ENCODE measurements around the gene TAS1R1. TPM values are rescaled to one million over a fixed set of nuclear protein-coding genes. Genes with fewer than 3 reads are reported as not detected.

Gene TAS1R1
- total RNA-seq, 4 donors from 2014 or later, result not detected

DNA sequence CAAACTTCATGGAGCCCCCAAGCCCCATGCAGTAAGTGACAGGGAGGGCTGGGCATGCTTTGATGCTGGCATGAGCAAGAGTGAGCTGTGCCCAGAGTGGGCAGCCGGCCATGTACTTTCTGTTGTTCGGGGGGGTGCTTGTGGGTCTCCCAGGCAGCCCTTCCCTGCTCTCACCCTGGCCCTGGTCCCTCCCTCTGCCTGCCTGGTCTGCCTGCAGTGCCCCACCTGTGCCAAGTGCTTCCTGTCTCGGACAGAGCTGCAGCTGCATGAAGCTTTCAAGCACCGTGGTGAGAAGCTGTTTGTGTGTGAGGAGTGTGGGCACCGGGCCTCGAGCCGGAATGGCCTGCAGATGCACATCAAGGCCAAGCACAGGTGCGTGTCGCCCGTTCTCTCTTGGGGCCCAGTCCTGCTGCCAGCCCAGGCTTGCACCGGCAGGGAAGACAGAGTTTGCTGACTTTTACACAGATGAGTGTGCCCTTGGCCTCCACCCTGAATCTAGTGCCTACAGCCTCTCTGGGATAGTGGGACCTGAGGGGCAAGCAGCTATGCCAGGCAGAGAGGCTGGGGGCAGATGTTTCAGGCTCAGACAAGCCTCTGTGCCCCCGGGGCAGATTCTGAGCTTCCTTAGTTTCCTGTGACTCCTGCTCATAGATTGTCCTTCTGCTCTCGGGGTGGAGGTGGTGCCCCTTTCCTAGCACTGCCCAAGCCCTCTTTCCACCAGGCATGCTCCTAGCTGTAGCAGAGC, 32.3 kb downstream of the TAS1R1 start:
- Histone ChIP-seq H3K9me3 (no peaks in the 10 kb centered on the region), H3K27ac (no peak overlapping the region), H3K4me1 (peaks cover 0 to 8% (median 0%) of the 10 kb centered on the region in 4 donors), H3K27me3 (no peaks in the 10 kb centered on the region), H3K36me3 (peaks cover 0 to 42% (median 0%) of the 10 kb centered on the region in 3 donors), H3K4me3 (no peak overlapping the region)
- TF ChIP-seq POLR2A (IDR thresholded peaks at IDR 0.05), result no peak
- TF ChIP-seq, protein P1, sequence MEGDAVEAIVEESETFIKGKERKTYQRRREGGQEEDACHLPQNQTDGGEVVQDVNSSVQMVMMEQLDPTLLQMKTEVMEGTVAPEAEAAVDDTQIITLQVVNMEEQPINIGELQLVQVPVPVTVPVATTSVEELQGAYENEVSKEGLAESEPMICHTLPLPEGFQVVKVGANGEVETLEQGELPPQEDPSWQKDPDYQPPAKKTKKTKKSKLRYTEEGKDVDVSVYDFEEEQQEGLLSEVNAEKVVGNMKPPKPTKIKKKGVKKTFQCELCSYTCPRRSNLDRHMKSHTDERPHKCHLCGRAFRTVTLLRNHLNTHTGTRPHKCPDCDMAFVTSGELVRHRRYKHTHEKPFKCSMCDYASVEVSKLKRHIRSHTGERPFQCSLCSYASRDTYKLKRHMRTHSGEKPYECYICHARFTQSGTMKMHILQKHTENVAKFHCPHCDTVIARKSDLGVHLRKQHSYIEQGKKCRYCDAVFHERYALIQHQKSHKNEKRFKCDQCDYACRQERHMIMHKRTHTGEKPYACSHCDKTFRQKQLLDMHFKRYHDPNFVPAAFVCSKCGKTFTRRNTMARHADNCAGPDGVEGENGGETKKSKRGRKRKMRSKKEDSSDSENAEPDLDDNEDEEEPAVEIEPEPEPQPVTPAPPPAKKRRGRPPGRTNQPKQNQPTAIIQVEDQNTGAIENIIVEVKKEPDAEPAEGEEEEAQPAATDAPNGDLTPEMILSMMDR (IDR thresholded peaks at IDR 0.05), result no peak
- no peak for DNase-seq

DNA sequence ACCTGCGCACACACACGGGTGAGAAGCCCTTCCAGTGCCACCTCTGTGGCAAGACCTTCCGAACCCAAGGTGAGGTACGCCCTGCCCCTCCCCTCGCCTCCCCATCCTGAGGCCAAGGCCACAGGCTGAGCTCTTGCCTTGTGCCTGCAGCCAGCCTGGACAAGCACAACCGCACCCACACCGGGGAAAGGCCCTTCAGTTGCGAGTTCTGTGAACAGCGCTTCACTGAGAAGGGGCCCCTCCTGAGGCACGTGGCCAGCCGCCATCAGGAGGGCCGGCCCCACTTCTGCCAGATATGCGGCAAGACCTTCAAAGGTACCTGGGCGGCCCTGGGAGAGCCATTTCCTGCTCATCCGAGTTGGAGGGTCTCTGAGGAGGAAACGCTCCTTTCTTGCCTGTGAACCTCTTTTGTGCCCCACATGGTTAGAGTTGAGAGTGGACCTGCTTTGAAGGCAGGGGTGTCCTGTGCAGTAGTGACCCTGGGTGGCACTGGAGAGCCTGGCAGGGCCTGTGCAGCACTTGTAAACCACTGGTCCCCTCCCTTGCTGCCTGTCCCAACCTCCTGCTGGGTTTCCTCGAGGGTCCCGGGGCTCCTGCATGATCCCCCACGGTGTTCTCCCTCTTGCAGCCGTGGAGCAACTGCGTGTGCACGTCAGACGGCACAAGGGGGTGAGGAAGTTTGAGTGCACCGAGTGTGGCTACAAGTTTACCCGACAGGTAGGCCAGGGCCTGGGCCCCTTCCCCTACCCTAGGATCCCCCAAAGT, 33.2 kb downstream of the TAS1R1 start:
- no peak for DNase-seq
- Histone ChIP-seq H3K27ac (no peak overlapping the region), H3K27me3 (no peaks in the 10 kb centered on the region), H3K36me3 (peaks cover 0 to 51% (median 0%) of the 10 kb centered on the region in 3 donors), H3K4me3 (no peak overlapping the region), H3K9me3 (no peaks in the 10 kb centered on the region), H3K4me1 (no peaks in the 10 kb centered on the region)
- TF ChIP-seq, protein P1 (IDR thresholded peaks at IDR 0.05), result no peak
- TF ChIP-seq POLR2A (IDR thresholded peaks at IDR 0.05), result no peak

DNA sequence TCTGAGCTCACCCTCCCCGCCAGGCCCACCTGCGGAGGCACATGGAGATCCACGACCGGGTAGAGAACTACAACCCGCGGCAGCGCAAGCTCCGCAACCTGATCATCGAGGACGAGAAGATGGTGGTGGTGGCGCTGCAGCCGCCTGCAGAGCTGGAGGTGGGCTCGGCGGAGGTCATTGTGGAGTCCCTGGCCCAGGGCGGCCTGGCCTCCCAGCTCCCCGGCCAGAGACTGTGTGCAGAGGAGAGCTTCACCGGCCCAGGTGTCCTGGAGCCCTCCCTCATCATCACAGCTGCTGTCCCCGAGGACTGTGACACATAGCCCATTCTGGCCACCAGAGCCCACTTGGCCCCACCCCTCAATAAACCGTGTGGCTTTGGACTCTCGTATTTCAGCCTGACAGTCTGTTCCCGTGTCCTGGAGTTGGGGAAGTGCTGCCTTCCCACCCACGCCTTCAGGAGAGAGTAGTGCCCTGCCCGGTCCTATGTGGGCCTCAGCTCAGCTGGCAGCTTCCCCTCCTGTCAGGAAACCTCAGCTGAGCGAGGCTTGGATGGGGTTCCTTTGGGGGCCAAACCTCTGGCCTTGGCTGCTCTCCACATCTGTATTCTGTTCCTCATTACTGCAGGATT, 33.9 kb downstream of the TAS1R1 start:
- Histone ChIP-seq H3K9me3 (no peaks in the 10 kb centered on the region), H3K4me1 (no peaks in the 10 kb centered on the region), H3K36me3 (peaks cover 0 to 58% (median 0%) of the 10 kb centered on the region in 3 donors), H3K27me3 (no peaks in the 10 kb centered on the region), H3K27ac (no peak overlapping the region), H3K4me3 (no peak overlapping the region)
- TF ChIP-seq, protein P1 (IDR thresholded peaks at IDR 0.05), result no peak
- TF ChIP-seq POLR2A (IDR thresholded peaks at IDR 0.05), result no peak
- DNase-seq, result no peak

DNA sequence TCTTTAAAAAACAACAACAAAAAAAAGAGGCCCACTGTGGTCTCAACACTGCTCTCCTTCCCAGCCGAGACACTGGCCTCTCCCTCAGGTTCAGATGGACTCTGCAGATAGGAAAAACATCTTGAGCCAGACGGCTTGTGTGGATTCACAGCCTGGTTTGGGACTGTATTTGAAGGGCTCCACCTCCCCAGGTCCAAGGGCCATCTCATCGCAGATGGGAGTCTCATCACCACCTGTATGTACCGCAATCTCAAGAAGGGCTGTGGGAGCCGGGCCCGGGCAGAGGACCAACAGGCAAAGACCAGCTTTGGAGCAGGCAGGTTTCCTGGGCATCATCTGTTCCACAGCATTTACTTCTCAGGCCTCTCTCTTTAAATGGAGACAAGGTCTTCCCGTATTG, 34.9 kb downstream of the TAS1R1 start:
- TF ChIP-seq, protein P1 (IDR thresholded peaks at IDR 0.05), result no peak
- TF ChIP-seq POLR2A (IDR thresholded peaks at IDR 0.05), result no peak
- DNase-seq, result no peak
- Histone ChIP-seq H3K9me3 (no peaks in the 10 kb centered on the region), H3K27ac (no peak overlapping the region), H3K4me1 (peaks cover 0 to under 1% (median 0%) of the 10 kb centered on the region in 4 donors), H3K4me3 (no peak overlapping the region), H3K27me3 (no peaks in the 10 kb centered on the region), H3K36me3 (peaks cover 0 to 69% (median 0%) of the 10 kb centered on the region in 3 donors)

DNA sequence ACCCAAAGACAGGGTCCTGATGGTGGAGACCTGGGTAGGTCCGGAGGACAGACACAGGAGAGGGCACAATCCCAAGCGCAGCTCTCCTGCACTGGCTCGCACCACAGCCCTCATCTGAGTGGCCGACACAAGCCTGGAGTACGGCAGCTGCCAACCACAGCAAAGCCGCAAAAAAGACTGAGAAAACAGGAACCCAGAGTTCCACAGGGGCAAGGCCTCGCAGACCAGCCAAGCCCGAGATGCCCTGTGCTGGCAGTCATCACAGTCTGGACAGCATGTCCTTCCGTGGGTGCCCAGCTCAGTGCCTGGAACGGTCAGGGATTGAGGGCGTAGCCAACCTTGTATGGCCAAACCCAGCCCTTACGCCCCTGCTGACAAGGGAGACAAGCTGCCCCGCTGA, 36.1 kb downstream of the TAS1R1 start:
- H3K27ac ChIP-seq, result no peak overlapping the region
- peaks cover 0 to 80% (median 0%) of the 10 kb centered on the region in 3 donors for H3K36me3 ChIP-seq
- DNase-seq, result no peak
- H3K4me1 ChIP-seq, result peaks cover 0 to 12% (median 0%) of the 10 kb centered on the region in 4 donors
- H3K9me3 ChIP-seq, result no peaks in the 10 kb centered on the region
- H3K27me3 ChIP-seq, result no peaks in the 10 kb centered on the region
- no peak overlapping the region for H3K4me3 ChIP-seq
- TF ChIP-seq, protein P1 (IDR thresholded peaks at IDR 0.05), result no peak
- TF ChIP-seq POLR2A (IDR thresholded peaks at IDR 0.05), result no peak
